Prostate gland (tissue), 2 donors: Measurements from ENCODE around the gene DLGAP1. TPM values are rescaled to one million over a fixed set of nuclear protein-coding genes. Genes with fewer than 3 reads are reported as not detected.

Source experiments
- DNase-seq: peaks from one replicate; pipeline ENCODE4 v3.0.0-alpha.2; 2019; ENCODE audit warnings: low spot score
- H3K27ac ChIP-seq, 2 donors: fragments of 200-600 bp; sonication (generic); 2 replicates each; pipeline ENCODE4 v1.5.1; 2017 to 2019
- H3K27me3 ChIP-seq: fragments of 200-600 bp; sonication (generic); replicated peaks from 2 replicates; pipeline ENCODE4 v1.5.1; 2019; ENCODE audit not compliant: insufficient read depth
- H3K36me3 ChIP-seq, 2 donors: fragments of 200-600 bp; sonication (generic); 1 replicate in 1 of 2; 2 replicates in 1 of 2; pipeline versions ENCODE4 v1.5.1 to v1.8.1; 2017 to 2019
- H3K4me1 ChIP-seq: fragments of 200-600 bp; sonication (generic); replicated peaks from 2 replicates; pipeline ENCODE4 v1.5.1; 2019
- H3K4me3 ChIP-seq, 2 donors: fragments of 200-600 bp; sonication (generic); 2 replicates each; pipeline ENCODE4 v1.5.1; 2017 to 2019
- H3K9me3 ChIP-seq: fragments of 200-600 bp; sonication (generic); 2 replicates; pipeline ENCODE4 v1.5.1; 2017
- POLR2A ChIP-seq: fragments of 450-650 bp; IDR thresholded peaks from one replicate; pipeline ENCODE4 v1.6.1; 2016; ENCODE audit warnings: antibody characterized with exemption, mild to moderate bottlenecking
- POLR2AphosphoS5 ChIP-seq: sonication (generic); formaldehyde crosslinking; IDR thresholded peaks from one replicate; pipeline ENCODE4 v1.6.1; 2017; ENCODE audit warnings: antibody characterized with exemption
- WGBS: methylation state at CpG from one replicate; pipeline ENCODE4 v1.1.5; 2018; 5-methylcytosine and 5-hydroxymethylcytosine counted together
- intact Hi-C: fragments of 100-400 bp; cut with DNase I; formaldehyde crosslinking; loops from one replicate; pipeline ENCODE4 v1.14.2; 2022
- total RNA-seq, 2 donors: library from RNA; depleted of rRNA; stranded (reverse); fragments of >200 nt; gene quantifications; one replicate each; pipeline ENCODE4 v1.1.0, GENCODE V29; 2016
- TF ChIP-seq, protein P1 (sequence below), 4 experiments: fragments of 200-600 bp in 2 of 4; fragments of 450-650 bp in 2 of 4; sonication (generic) in 2 of 4; IDR thresholded peaks; 1 replicate in 3 of 4; 2 replicates in 1 of 4; pipeline ENCODE4 v1.5.1; 2016 to 2019; ENCODE audit warnings: antibody characterized with exemption in 4 of 4, mild to moderate bottlenecking in 2 of 4, moderate library complexity in 2 of 4

DLGAP1 gene
- total RNA-seq, 2 donors from 2014 or later = 42.2 to 66.7 TPM

DNA sequence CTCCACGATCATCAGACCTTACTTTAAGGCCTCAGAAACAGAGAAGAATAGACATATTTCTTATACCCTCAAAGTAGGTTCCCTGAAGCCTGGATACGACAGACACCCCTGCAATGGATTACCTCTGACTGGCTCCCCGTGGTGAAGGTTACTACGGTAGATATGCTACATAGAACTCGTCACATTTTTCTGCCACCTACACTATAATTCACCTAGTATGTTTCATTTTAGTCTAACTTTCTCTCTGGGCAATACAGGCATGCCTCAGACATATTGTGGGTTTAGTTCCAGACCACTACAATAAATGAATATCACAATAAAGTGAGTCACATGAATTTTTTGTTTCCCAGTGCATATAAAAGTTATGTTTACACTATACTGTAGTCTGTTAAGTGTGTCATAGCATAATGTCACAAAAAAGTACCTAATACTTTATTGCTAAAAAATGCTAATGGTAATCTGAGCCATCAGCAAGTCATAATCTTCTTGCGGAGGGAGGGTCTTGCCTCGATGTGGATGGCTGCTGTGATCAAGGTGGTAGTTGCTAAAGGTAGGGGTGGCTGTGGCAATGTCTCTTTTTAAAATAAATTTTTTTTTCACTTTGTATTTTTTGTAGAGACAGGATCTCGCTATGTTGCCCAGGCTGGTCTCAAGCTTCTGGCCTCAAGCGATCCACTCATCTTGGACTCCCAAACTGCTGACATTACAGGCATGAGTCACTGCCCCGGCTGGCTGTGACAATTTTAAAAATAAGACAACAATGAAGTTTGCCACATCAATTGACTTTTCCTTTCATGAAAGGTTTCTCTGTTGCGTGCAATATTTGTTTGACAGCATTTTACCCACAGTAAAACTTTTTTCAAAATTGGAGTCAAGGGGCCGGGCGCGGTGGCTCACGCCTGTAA lies 940.5 kb downstream of the DLGAP1 start:
- no peaks in the 10 kb centered on the region for H3K9me3 ChIP-seq
- TF ChIP-seq, protein P1, sequence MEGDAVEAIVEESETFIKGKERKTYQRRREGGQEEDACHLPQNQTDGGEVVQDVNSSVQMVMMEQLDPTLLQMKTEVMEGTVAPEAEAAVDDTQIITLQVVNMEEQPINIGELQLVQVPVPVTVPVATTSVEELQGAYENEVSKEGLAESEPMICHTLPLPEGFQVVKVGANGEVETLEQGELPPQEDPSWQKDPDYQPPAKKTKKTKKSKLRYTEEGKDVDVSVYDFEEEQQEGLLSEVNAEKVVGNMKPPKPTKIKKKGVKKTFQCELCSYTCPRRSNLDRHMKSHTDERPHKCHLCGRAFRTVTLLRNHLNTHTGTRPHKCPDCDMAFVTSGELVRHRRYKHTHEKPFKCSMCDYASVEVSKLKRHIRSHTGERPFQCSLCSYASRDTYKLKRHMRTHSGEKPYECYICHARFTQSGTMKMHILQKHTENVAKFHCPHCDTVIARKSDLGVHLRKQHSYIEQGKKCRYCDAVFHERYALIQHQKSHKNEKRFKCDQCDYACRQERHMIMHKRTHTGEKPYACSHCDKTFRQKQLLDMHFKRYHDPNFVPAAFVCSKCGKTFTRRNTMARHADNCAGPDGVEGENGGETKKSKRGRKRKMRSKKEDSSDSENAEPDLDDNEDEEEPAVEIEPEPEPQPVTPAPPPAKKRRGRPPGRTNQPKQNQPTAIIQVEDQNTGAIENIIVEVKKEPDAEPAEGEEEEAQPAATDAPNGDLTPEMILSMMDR (IDR thresholded peaks at IDR 0.05) = no peak
- TF ChIP-seq POLR2A = no peak
- TF ChIP-seq POLR2AphosphoS5 = no peak
- no peaks in the 10 kb centered on the region for H3K36me3 ChIP-seq
- H3K27me3 ChIP-seq = no peaks in the 10 kb centered on the region
- no peaks in the 10 kb centered on the region for H3K4me1 ChIP-seq
- intact Hi-C loops = no loop called here
- H3K27ac ChIP-seq = no peak overlapping the region
- WGBS = 77% methylated on average over 15 of the region's 15 CpGs
- DNase-seq = no peak
- no peak overlapping the region for H3K4me3 ChIP-seq

- no peak for TF ChIP-seq POLR2A
- WGBS = 100% methylated on average over 1 of the region's 1 CpG
- Histone ChIP-seq H3K36me3 (no peaks in the 10 kb centered on the region), H3K4me3 (no peak overlapping the region), H3K9me3 (no peaks in the 10 kb centered on the region), H3K27me3 (no peaks in the 10 kb centered on the region), H3K4me1 (no peaks in the 10 kb centered on the region), H3K27ac (no peak overlapping the region)
- intact Hi-C loops = no loop called here
- DNase-seq = no peak
Observed at GRCh38 chr18:3513481-3513880, 941.6 kb downstream of the DLGAP1 start.

DNA sequence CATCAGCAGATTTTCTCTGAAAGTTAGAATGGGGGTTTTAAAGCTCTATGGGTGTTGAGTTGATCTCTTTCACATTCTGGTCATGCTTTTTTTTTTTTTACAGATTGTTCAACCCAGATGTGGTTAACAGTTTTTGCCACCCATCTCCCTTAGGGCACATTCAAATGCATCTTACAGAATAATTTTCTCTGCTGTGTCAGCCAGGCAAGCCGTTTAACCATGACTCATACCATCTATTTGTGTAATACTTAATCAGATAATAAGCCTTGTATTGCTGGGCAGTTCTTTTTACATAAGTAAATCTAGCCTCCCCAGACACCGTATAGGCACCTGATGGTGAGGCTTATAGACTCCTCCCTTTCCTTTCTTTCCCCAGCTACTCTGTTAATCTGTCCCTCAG lies 943.1 kb downstream of the DLGAP1 start:
- H3K27ac ChIP-seq = no peak overlapping the region
- no peak overlapping the region for H3K4me3 ChIP-seq
- intact Hi-C loops = no loop called here
- no peaks in the 10 kb centered on the region for H3K27me3 ChIP-seq
- no peaks in the 10 kb centered on the region for H3K9me3 ChIP-seq
- TF ChIP-seq POLR2AphosphoS5 (no peak), POLR2A (no peak)
- TF ChIP-seq, protein P1 (IDR thresholded peaks at IDR 0.05) = no peak
- H3K36me3 ChIP-seq = no peaks in the 10 kb centered on the region
- H3K4me1 ChIP-seq = no peaks in the 10 kb centered on the region
- no peak for DNase-seq
- 35% methylated on average over 2 of the region's 2 CpGs for WGBS

DNA sequence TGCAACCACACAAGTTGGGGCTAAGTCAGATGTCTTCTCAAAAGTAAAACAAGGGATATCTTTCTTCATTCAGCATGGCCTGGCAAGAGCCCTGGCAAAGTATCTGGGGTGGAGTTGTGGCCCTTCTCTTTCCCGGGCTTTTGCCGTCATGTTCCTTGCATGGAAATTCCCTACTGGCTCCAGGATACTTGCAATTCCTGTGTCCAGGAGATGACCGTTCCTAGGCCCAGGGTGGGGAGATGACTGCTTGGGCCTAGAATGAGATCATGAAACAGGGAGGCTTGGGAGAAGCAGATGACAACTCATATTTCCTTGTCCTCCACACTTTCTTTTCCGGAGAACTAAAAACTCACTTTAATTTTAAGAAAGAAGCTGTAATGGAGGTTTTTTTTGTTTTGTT lies 944.2 kb downstream of the DLGAP1 start:
- no peak overlapping the region for H3K4me3 ChIP-seq
- TF ChIP-seq POLR2A = no peak
- DNase-seq = no peak
- WGBS = 96% methylated on average over 4 of the region's 4 CpGs
- no peak overlapping the region for H3K27ac ChIP-seq
- no peaks in the 10 kb centered on the region for H3K4me1 ChIP-seq
- H3K9me3 ChIP-seq = no peaks in the 10 kb centered on the region
- intact Hi-C loops = no loop called here
- no peaks in the 10 kb centered on the region for H3K27me3 ChIP-seq
- H3K36me3 ChIP-seq = no peaks in the 10 kb centered on the region

DNA sequence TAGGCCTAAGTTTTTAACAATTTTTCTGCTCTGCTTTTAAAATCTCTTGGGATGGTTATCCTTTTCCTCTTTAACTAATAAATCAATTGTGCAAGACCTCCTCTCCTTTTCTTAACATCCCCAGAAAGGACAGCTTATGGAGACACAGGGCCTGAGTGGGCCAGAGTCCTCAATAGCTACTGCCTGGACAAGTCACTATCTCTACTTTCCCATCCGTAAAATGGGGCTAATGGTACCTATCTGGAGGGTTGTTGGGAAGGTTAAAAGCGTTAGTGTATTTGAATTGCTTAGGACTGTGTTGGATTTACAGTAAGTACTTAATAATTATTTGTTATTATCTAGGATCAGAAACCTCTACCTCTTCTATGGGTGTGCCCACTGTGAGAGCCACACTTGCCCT lies 945.1 kb downstream of the DLGAP1 start:
- Histone ChIP-seq H3K27me3 (no peaks in the 10 kb centered on the region), H3K36me3 (no peaks in the 10 kb centered on the region), H3K4me3 (no peak overlapping the region), H3K9me3 (no peaks in the 10 kb centered on the region), H3K27ac (no peak overlapping the region), H3K4me1 (no peaks in the 10 kb centered on the region)
- no peak for DNase-seq
- TF ChIP-seq POLR2A (no peak), POLR2AphosphoS5 (no peak)
- TF ChIP-seq, protein P1 (IDR thresholded peaks at IDR 0.05) = no peak
- 50% methylated on average over 2 of the region's 2 CpGs for WGBS
- intact Hi-C loops = no loop called here
